H1 (cell line): ENCODE measurements around the gene MXRA8. TPM values are rescaled to one million over a fixed set of nuclear protein-coding genes. Genes with fewer than 3 reads are reported as not detected.

ENCODE experiments used
- CTCF ChIA-PET: fragments of 300-600 bp; sonication (Branson Sonifier 250); formaldehyde crosslinking; loops from one replicate; lab custom pipeline; 2021; ENCODE audit not compliant: partially characterized antibody; lab: Charles Lee
- POLR2A ChIA-PET: fragments of 300-600 bp; sonication (Branson Sonifier 250); formaldehyde crosslinking; loops from one replicate; lab custom pipeline; 2021; ENCODE audit warnings: inconsistent platforms; ENCODE audit not compliant: partially characterized antibody; lab: Charles Lee
- DNase-seq, 2 experiments: peaks; one replicate each; pipeline versions ENCODE4 v3.0.0 to v3.0.0-alpha.2; 2010 to 2022; ENCODE audit warnings: low spot score in 2 of 2, low read depth in 1 of 2, mixed read lengths in 1 of 2
- FAIRE-seq: peaks from 2 replicates; lab custom pipeline; 2011; peaks lifted over from hg19 to GRCh38; lab: Jason Lieb, UNC
- H2AFZ ChIP-seq: 2 replicates; pipeline ENCODE4 v1.8.1; 2012; ENCODE audit warnings: low read length, inconsistent platforms
- H2AK5ac ChIP-seq: 2 replicates; pipeline ENCODE4 v1.6.1; 2013; ENCODE audit warnings: low read depth, low read length
- H2BK120ac ChIP-seq: replicated peaks from 2 replicates; pipeline ENCODE3; 2013; ENCODE audit warnings: low read depth, low read length, inconsistent platforms
- H2BK12ac ChIP-seq: 2 replicates; pipeline ENCODE4 v1.6.1; 2013; ENCODE audit warnings: low read depth, low read length
- H2BK15ac ChIP-seq: 2 replicates; pipeline ENCODE4 v1.6.1; 2013; ENCODE audit warnings: low read length
- H2BK20ac ChIP-seq: 2 replicates; pipeline ENCODE4 v1.6.1; 2013; ENCODE audit warnings: low read length
- H2BK5ac ChIP-seq: 2 replicates; pipeline ENCODE4 v1.6.1; 2013; ENCODE audit warnings: low read depth, low read length
- H3K14ac ChIP-seq: 2 replicates; pipeline ENCODE4 v1.6.1; 2013; ENCODE audit warnings: inconsistent platforms; ENCODE audit not compliant: insufficient read length
- H3K18ac ChIP-seq: 2 replicates; pipeline ENCODE4 v1.6.1; 2013; ENCODE audit warnings: low read length; ENCODE audit errors: extremely low read depth
- H3K23ac ChIP-seq: 2 replicates; pipeline ENCODE4 v1.6.1; 2013; ENCODE audit warnings: inconsistent platforms; ENCODE audit not compliant: insufficient read length
- H3K23me2 ChIP-seq: 2 replicates; pipeline ENCODE4 v1.6.1; 2013; ENCODE audit warnings: low read depth, low read length
- H3K27ac ChIP-seq: 2 replicates; pipeline ENCODE4 v1.6.1; 2011; ENCODE audit warnings: low read depth, low read length, inconsistent platforms
- H3K27me3 ChIP-seq, 4 experiments: replicated peaks in 1 of 4; 1 replicate in 1 of 4; 2 replicates in 3 of 4; pipeline versions ENCODE4 v1.6.1 to v1.8.1; 2011 to 2013; ENCODE audit warnings: low read length in 3 of 4, mild to moderate bottlenecking in 3 of 4, inconsistent platforms in 2 of 4, mixed read lengths in 2 of 4, moderate library complexity in 1 of 4; ENCODE audit not compliant: control insufficient read depth in 3 of 4, insufficient read depth in 3 of 4; ENCODE audit errors: extremely low read depth in 1 of 4
- H3K36me3 ChIP-seq, 4 experiments: 2 replicates each; pipeline versions ENCODE4 v1.6.1 to v1.8.1; 2011 to 2013; ENCODE audit warnings: mild to moderate bottlenecking in 4 of 4, low read length in 3 of 4, moderate library complexity in 2 of 4, control low read depth in 1 of 4, inconsistent platforms in 1 of 4; ENCODE audit not compliant: insufficient read depth in 4 of 4, control insufficient read depth in 2 of 4
- H3K4ac ChIP-seq: replicated peaks from 2 replicates; pipeline ENCODE3; 2013; ENCODE audit warnings: low read length, low read depth, mixed read lengths, inconsistent platforms; ENCODE audit not compliant: insufficient read length
- H3K4me1 ChIP-seq, 4 experiments: replicated peaks in 1 of 4; 1 replicate in 1 of 4; 2 replicates in 3 of 4; pipeline versions ENCODE4 v1.6.1 to v1.8.1; 2011 to 2013; ENCODE audit warnings: low read length in 3 of 4, inconsistent platforms in 2 of 4, mixed read lengths in 1 of 4; ENCODE audit not compliant: insufficient read depth in 4 of 4, control insufficient read depth in 3 of 4
- H3K4me2 ChIP-seq, 2 experiments: 2 replicates each; pipeline versions ENCODE4 v1.6.1 to v1.8.1; 2011 to 2013; ENCODE audit warnings: low read depth in 2 of 2, low read length in 2 of 2, control low read depth in 1 of 2, inconsistent platforms in 1 of 2, mild to moderate bottlenecking in 1 of 2; ENCODE audit not compliant: insufficient read depth in 1 of 2
- H3K4me3 ChIP-seq, 4 experiments: fragments of 200-600, 300-600 bp in 1 of 4; sonication (generic), shearing (Covaris generic), sonication (Bioruptor Twin) in 1 of 4; 2 replicates each; pipeline versions ENCODE4 v1.5.1 to v1.8.1; 2011 to 2016; ENCODE audit warnings: low read length in 4 of 4, low read depth in 3 of 4, control low read depth in 2 of 4, inconsistent platforms in 2 of 4, mild to moderate bottlenecking in 2 of 4, mixed read lengths in 1 of 4, moderate library complexity in 1 of 4; ENCODE audit not compliant: insufficient read depth in 2 of 4; ENCODE audit errors: extremely low read depth in 1 of 4
- H3K56ac ChIP-seq: replicated peaks from 2 replicates; pipeline ENCODE3; 2013; ENCODE audit warnings: low read depth, mild to moderate bottlenecking, mixed read lengths, low read length, inconsistent platforms; ENCODE audit not compliant: insufficient read length
- H3K79me1 ChIP-seq: 2 replicates; pipeline ENCODE4 v1.6.1; 2013; ENCODE audit warnings: low read depth, low read length, control low read depth
- H3K79me2 ChIP-seq, 2 experiments: 2 replicates each; pipeline versions ENCODE4 v1.6.1 to v1.8.1; 2012 to 2013; ENCODE audit warnings: low read length in 2 of 2, mild to moderate bottlenecking in 2 of 2, inconsistent platforms in 1 of 2; ENCODE audit not compliant: insufficient read depth in 2 of 2, control insufficient read depth in 1 of 2
- H3K9ac ChIP-seq, 4 experiments: replicated peaks in 1 of 4; 1 replicate in 1 of 4; 2 replicates in 3 of 4; pipeline versions ENCODE4 v1.6.1 to v1.8.1; 2011 to 2013; ENCODE audit warnings: low read depth in 3 of 4, low read length in 3 of 4, control low read depth in 2 of 4, mild to moderate bottlenecking in 2 of 4, moderate library complexity in 2 of 4, inconsistent platforms in 1 of 4; ENCODE audit errors: extremely low read depth in 1 of 4
- H3K9me3 ChIP-seq, 2 experiments: 2 replicates each; pipeline versions ENCODE4 v1.6.1 to v1.8.1; 2012 to 2013; ENCODE audit warnings: mild to moderate bottlenecking in 2 of 2, moderate library complexity in 2 of 2, control low read depth in 1 of 2, inconsistent platforms in 1 of 2, low read depth in 1 of 2, low read length in 1 of 2, mixed read lengths in 1 of 2; ENCODE audit not compliant: insufficient read depth in 2 of 2
- H4K20me1 ChIP-seq, 2 experiments: replicated peaks in 1 of 2; 2 replicates each; pipeline versions ENCODE3 to v1.8.1; 2011 to 2013; ENCODE audit warnings: inconsistent platforms in 2 of 2, low read length in 2 of 2, mild to moderate bottlenecking in 1 of 2; ENCODE audit not compliant: insufficient read depth in 2 of 2, control insufficient read depth in 1 of 2
- H4K5ac ChIP-seq: 2 replicates; pipeline ENCODE4 v1.6.1; 2013; ENCODE audit warnings: low read length, low read depth, mixed read lengths, inconsistent platforms; ENCODE audit not compliant: insufficient read length
- H4K8ac ChIP-seq: 2 replicates; pipeline ENCODE4 v1.8.0; 2013; ENCODE audit warnings: mild to moderate bottlenecking, moderate library complexity, low read length, inconsistent platforms; ENCODE audit not compliant: insufficient read depth; ENCODE audit errors: extremely low read depth
- H4K91ac ChIP-seq: replicated peaks from 2 replicates; pipeline ENCODE3; 2013; ENCODE audit warnings: low read length, mixed read lengths, inconsistent platforms; ENCODE audit not compliant: insufficient read length
- ATF2 ChIP-seq: IDR thresholded peaks from 2 replicates; pipeline ENCODE4 v1.6.1; 2012; ENCODE audit warnings: low read length, inconsistent platforms
- CBX8 ChIP-seq: fragments of 300-800, 300-1000 bp; sonication (generic); IDR thresholded peaks from 2 replicates; pipeline ENCODE4 v1.7.1; 2016; ENCODE audit warnings: low read depth, low read length, borderline replicate concordance
- CEBPB ChIP-seq: IDR thresholded peaks from 2 replicates; pipeline ENCODE4 v1.6.1; 2012; ENCODE audit warnings: low read depth, low read length
- CHD2 ChIP-seq: IDR thresholded peaks from 2 replicates; pipeline ENCODE4 v1.6.1; 2012; ENCODE audit warnings: low read length, improper control_type of control experiment
- JUND ChIP-seq: IDR thresholded peaks from 2 replicates; pipeline ENCODE4 v1.6.1; 2011; ENCODE audit warnings: mild to moderate bottlenecking, improper control_type of control experiment, low read length
- POLR2AphosphoS5 ChIP-seq: IDR thresholded peaks from 2 replicates; pipeline ENCODE4 v1.6.1; 2011; ENCODE audit warnings: low read depth, low read length
- SIX5 ChIP-seq: IDR thresholded peaks from 2 replicates; pipeline ENCODE4 v1.6.1; 2011; ENCODE audit warnings: mild to moderate bottlenecking, low read depth, low read length
- TBP ChIP-seq: IDR thresholded peaks from 2 replicates; pipeline ENCODE4 v1.6.1; 2011; ENCODE audit warnings: low read depth, low read length, improper control_type of control experiment
- YY1 ChIP-seq: IDR thresholded peaks from 2 replicates; pipeline ENCODE4 v1.6.1; 2011; ENCODE audit warnings: low read depth, mild to moderate bottlenecking, low read length
- ZNF274 ChIP-seq: IDR thresholded peaks from 2 replicates; pipeline ENCODE4 v1.7.0; 2012; ENCODE audit warnings: low read length, borderline replicate concordance; ENCODE audit errors: extremely low read depth
- WGBS, 2 experiments: shearing (Covaris generic) in 1 of 2; methylation state at CpG; one replicate each; pipeline versions ENCODE4 v1.1.6 to v1.1.7; 2013 to 2015; ENCODE audit warnings: low lambda C conversion rate in 2 of 2, mixed read lengths in 2 of 2, inconsistent platforms in 1 of 2, low coverage in 1 of 2, missing lambda C conversion rate in 1 of 2; ENCODE audit not compliant: insufficient replicate concordance in 2 of 2, insufficient coverage in 1 of 2, insufficient read length in 1 of 2; ENCODE audit errors: extremely low coverage in 1 of 2, missing lambda C conversion rate in 1 of 2; 5-methylcytosine and 5-hydroxymethylcytosine counted together
- polyA plus RNA-seq, 7 experiments: library from polyadenylated mRNA; depleted of rRNA in 3 of 7; stranded (reverse) in 5 of 7; unstranded in 2 of 7; fragments of >200 nt in 5 of 7; fragments of 200-250 nt in 2 of 7; gene quantifications; 1 replicate in 5 of 7; 2 replicates in 1 of 7; 4 replicates in 1 of 7; pipeline versions ENCODE4 v1.2.1 to v1.2.3, GENCODE V29; 2011 to 2013; ENCODE audit warnings: missing spikeins in 2 of 7, mixed read lengths in 2 of 7
- total RNA-seq: library from RNA; stranded (reverse); fragmentation: NEBNext Ultra II Directional; extraction: Animal tissue kit (Norgen Biotek cat#: 25700); gene quantifications from 2 replicates; pipeline ENCODE4 v1.2.1, GENCODE V29; 2021

MXRA8 gene
- total and polyA plus RNA-seq, 2 of the 8 experiments (the other 6 are each of a cell fraction or from before 2014, with no cell fraction given) = 10.5 to 17.2 TPM

GRCh38 chr1:1340185-1340584 lies 18.2 kb downstream of the MXRA8 start:
- Histone ChIP-seq H4K91ac (no peak overlapping the region), H3K79me1 (peaks cover 11% of the 10 kb centered on the region), H4K5ac (no peak overlapping the region), H3K4ac (no peak overlapping the region), H4K20me1 (peaks cover 19 to 37% of the 10 kb centered on the region in 2 experiments), H3K23ac (no peak overlapping the region), H3K23me2 (no peaks in the 10 kb centered on the region; the same call in 1 of the 2 replicates), H2AK5ac (no peak overlapping the region), H2BK20ac (no peak overlapping the region), H2BK15ac (no peak overlapping the region), H3K56ac (no peak overlapping the region), H2BK120ac (no peak overlapping the region), H3K27me3 (no peaks in the 10 kb centered on the region; a peak in 1 of 7 replicates), H3K18ac (no peak overlapping the region), H3K9me3 (peaks cover 0 to 5% of the 10 kb centered on the region in 2 experiments; a peak in 1 of 4 replicates), H3K4me2 (no peak overlapping the region), H3K4me1 (no peaks in the 10 kb centered on the region; a peak in 1 of 7 replicates), H3K9ac (no peak overlapping the region), H4K8ac (no peak overlapping the region), H3K27ac (no peak overlapping the region; the same call in 1 of the 2 replicates), H2BK12ac (no peak overlapping the region), H3K79me2 (no peaks in the 10 kb centered on the region; a peak in 1 of 4 replicates), H2BK5ac (no peak overlapping the region), H3K36me3 (peaks cover 2 to 44% (median 15%) of the 10 kb centered on the region in 4 experiments; a peak in 7 of 8 replicates), H3K14ac (no peak overlapping the region), H3K4me3 (no peak overlapping the region), H2AFZ (no peak overlapping the region)
- ChIA-PET POLR2A (no interaction called here), CTCF (interaction anchor here (0.9 kb wide), 1 partner anchor 29 kb away, joined by 3 read pairs; no protein-coding TSS in a partner anchor)
- FAIRE-seq (no peak), DNase-seq (no peak)
- WGBS, 2 experiments = 94% methylated on average over 17 of the region's 23 CpGs; no CpG with 5 or more reads in 1 of the 2 experiments
- TF ChIP-seq ZNF274 (no peak), CHD2 (no peak), POLR2AphosphoS5 (no peak), SIX5 (no peak), JUND (no peak), CEBPB (no peak), YY1 (no peak), TBP (no peak), ATF2 (no peak), CBX8 (no peak)
